HEK293 (cell line): ENCODE data around the gene TRMT1.

Source experiments
- CTCF ChIA-PET: fragments of 350-600 bp; formaldehyde crosslinking; extraction: SDS; loops from one replicate; lab custom pipeline; 2021; ENCODE audit warnings: antibody characterized with exemption; lab: Yijun Ruan, JAX
- POLR2A ChIA-PET: fragments of 300-600 bp; formaldehyde crosslinking; extraction: SDS; loops from one replicate; lab custom pipeline; 2020; ENCODE audit warnings: antibody characterized with exemption, inconsistent platforms; lab: Yijun Ruan, JAX
- H3K27ac ChIP-seq: fragments of 200-500 bp; sonication (Bioruptor generic); 2 replicates; pipeline ENCODE4 v1.5.1; 2014; ENCODE audit warnings: low read depth, low read length, control low read depth, inconsistent platforms; ENCODE audit errors: extremely low read depth
- H3K36me3 ChIP-seq, 2 experiments: fragments of 200-500 bp in 1 of 2; sonication (Bioruptor generic) in 1 of 2; 1 replicate in 1 of 2; 2 replicates in 1 of 2; pipeline ENCODE4 v1.5.1; 2014 to 2017; ENCODE audit warnings: inconsistent platforms in 2 of 2, low read length in 2 of 2; ENCODE audit not compliant: control insufficient read depth in 2 of 2, insufficient read depth in 1 of 2
- H3K4me1 ChIP-seq: fragments of 200-500 bp; sonication (Bioruptor generic); 2 replicates; pipeline ENCODE4 v1.5.1; 2014; ENCODE audit warnings: mild to moderate bottlenecking, low read length, inconsistent platforms; ENCODE audit not compliant: control insufficient read depth, insufficient read depth
- H3K4me3 ChIP-seq: 2 replicates; pipeline ENCODE4 v1.5.1; 2011; ENCODE audit warnings: low read depth, mild to moderate bottlenecking, control low read depth, low read length, moderate library complexity
- H3K9me3 ChIP-seq: fragments of 200-500 bp; sonication (Bioruptor generic); 2 replicates; pipeline ENCODE4 v1.5.1; 2014; ENCODE audit warnings: low read depth, low read length, inconsistent platforms; ENCODE audit not compliant: control insufficient read depth, insufficient read depth
- GLI2 ChIP-seq: fragments of 450-650 bp; formaldehyde crosslinking; IDR thresholded peaks from 2 replicates; pipeline ENCODE4; 2017; ENCODE audit warnings: missing biosample characterization, missing genetic modification characterization, low read depth, borderline replicate concordance
- GLIS1 ChIP-seq: fragments of 450-650 bp; formaldehyde crosslinking; IDR thresholded peaks from 2 replicates; pipeline ENCODE4 v1.5.1; 2016; ENCODE audit warnings: missing biosample characterization, missing genetic modification characterization
- GLIS2 ChIP-seq: fragments of 450-650 bp; formaldehyde crosslinking; IDR thresholded peaks from 2 replicates; pipeline ENCODE4 v1.5.1; 2016; ENCODE audit warnings: missing biosample characterization, missing genetic modification characterization
- HIC1 ChIP-seq: fragments of 450-650 bp; formaldehyde crosslinking; IDR thresholded peaks from 2 replicates; pipeline ENCODE4 v1.5.1; 2016; ENCODE audit warnings: missing biosample characterization, missing genetic modification characterization
- HOXC10 ChIP-seq: sonication (generic); formaldehyde crosslinking; IDR thresholded peaks from 2 replicates; pipeline ENCODE4 v1.8.1; 2023; ENCODE audit warnings: mild to moderate bottlenecking, missing genetic modification reagents
- IKZF3 ChIP-seq: fragments of 450-650 bp; IDR thresholded peaks from 2 replicates; pipeline ENCODE4 v1.5.0; 2018; ENCODE audit warnings: missing biosample characterization, mild to moderate bottlenecking, missing genetic modification characterization, moderate library complexity
- KLF1 ChIP-seq: fragments of 450-650 bp; formaldehyde crosslinking; IDR thresholded peaks from 2 replicates; pipeline ENCODE4 v1.5.1; 2016; ENCODE audit warnings: missing biosample characterization, missing genetic modification characterization
- MYNN ChIP-seq: fragments of 450-650 bp; formaldehyde crosslinking; IDR thresholded peaks from 2 replicates; pipeline ENCODE4 v1.5.1; 2016; ENCODE audit warnings: missing biosample characterization, missing genetic modification characterization, borderline replicate concordance
- OVOL3 ChIP-seq: fragments of 450-650 bp; formaldehyde crosslinking; IDR thresholded peaks from 2 replicates; pipeline ENCODE4 v1.5.1; 2016; ENCODE audit warnings: missing biosample characterization, missing genetic modification characterization
- ZBTB8A ChIP-seq: fragments of 450-650 bp; formaldehyde crosslinking; IDR thresholded peaks from 2 replicates; pipeline ENCODE4 v1.5.1; 2016; ENCODE audit warnings: missing biosample characterization, missing genetic modification characterization
- ZIC2 ChIP-seq: fragments of 450-650 bp; formaldehyde crosslinking; IDR thresholded peaks from 2 replicates; pipeline ENCODE4 v1.5.1; 2016; ENCODE audit warnings: missing biosample characterization, missing genetic modification characterization
- ZNF10 ChIP-seq: fragments of 450-650 bp; formaldehyde crosslinking; IDR thresholded peaks from 2 replicates; pipeline ENCODE4 v1.5.1; 2017; ENCODE audit warnings: missing biosample characterization, missing genetic modification characterization
- ZNF302 ChIP-seq: fragments of 450-650 bp; formaldehyde crosslinking; IDR thresholded peaks from 2 replicates; pipeline ENCODE4 v1.5.1; 2016; ENCODE audit warnings: missing biosample characterization, missing genetic modification characterization, low read depth
- ZNF341 ChIP-seq: fragments of 450-650 bp; formaldehyde crosslinking; IDR thresholded peaks from 2 replicates; pipeline ENCODE4; 2016; ENCODE audit warnings: low read depth, missing biosample characterization, missing genetic modification characterization
- ZNF354C ChIP-seq: fragments of 450-650 bp; formaldehyde crosslinking; IDR thresholded peaks from 2 replicates; pipeline ENCODE4 v1.5.1; 2016; ENCODE audit warnings: missing biosample characterization, missing genetic modification characterization, low read depth, borderline replicate concordance
- ZNF423 ChIP-seq: fragments of 450-650 bp; formaldehyde crosslinking; IDR thresholded peaks from 2 replicates; pipeline ENCODE4 v1.5.1; 2016; ENCODE audit warnings: missing biosample characterization, missing genetic modification characterization
- ZNF600 ChIP-seq: fragments of 450-650 bp; formaldehyde crosslinking; IDR thresholded peaks from 2 replicates; pipeline ENCODE4 v1.5.1; 2016; ENCODE audit warnings: missing biosample characterization, missing genetic modification characterization
- TF ChIP-seq, protein P1 (sequence below): fragments of 450-650 bp; formaldehyde crosslinking; IDR thresholded peaks from 2 replicates; pipeline ENCODE4 v1.5.1; 2017; ENCODE audit warnings: missing biosample characterization, missing genetic modification characterization
- TF ChIP-seq, protein P2 (sequence below): fragments of 450-650 bp; formaldehyde crosslinking; IDR thresholded peaks from 2 replicates; pipeline ENCODE4 v1.5.1; 2016; ENCODE audit warnings: missing biosample characterization, missing genetic modification characterization
- TF ChIP-seq, protein P3 (sequence below): fragments of 450-650 bp; formaldehyde crosslinking; IDR thresholded peaks from 2 replicates; pipeline ENCODE4 v1.5.1; 2016; ENCODE audit warnings: missing biosample characterization, missing genetic modification characterization

TRMT1 gene

DNA sequence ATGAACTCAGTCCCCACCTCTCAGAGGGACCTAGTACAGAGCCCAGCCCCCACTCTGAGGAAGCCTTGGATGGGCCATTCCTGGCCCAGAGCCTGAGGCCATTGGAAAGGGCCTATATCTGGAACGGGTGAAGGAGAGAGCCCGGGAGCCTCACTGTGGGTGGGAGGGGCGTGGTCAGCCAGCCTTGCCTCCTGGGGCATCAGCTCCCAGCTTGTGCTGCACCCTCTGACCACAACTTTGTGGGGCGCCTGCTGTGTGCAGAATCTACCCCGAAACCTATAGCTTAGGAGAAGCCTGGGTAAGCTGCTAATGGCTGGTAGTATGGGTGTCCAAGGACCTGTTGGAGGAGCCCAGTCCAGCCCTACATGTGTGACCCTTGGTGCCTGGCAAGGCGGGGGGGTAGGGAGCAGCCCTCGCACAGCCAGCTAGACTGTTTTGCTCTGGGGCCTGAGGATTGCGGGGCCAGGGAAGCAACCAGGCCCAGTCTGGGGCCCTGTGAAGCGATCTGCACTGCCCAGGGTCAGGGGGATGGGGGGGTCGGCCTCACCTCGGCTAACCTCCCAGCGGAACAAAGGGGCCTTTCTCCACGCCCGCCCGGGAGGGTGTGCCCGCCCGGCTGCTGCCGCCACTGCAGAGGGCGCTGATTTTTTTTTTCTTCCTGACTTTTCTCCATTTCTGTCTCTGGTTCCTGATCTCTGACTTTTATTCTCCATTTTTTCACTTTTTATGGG lies 56.1 kb downstream of the TRMT1 start:
- H3K4me1 ChIP-seq, result peaks cover 29% of the 10 kb centered on the region
- POLR2A ChIA-PET, result interaction anchor here (0.7 to 2.0 kb wide), 5 partner anchors 9 to 92 kb away, joined by 3 to 6 read pairs (median 4); no protein-coding TSS in a partner anchor
- no peak overlapping the region for H3K4me3 ChIP-seq

GRCh38 chr19:13058951-13059660 lies 57.4 kb downstream of the TRMT1 start:
- Histone ChIP-seq H3K9me3 (no peaks in the 10 kb centered on the region), H3K4me3 (no peak overlapping the region), H3K36me3 (no peaks in the 10 kb centered on the region), H3K4me1 (peaks cover 40% of the 10 kb centered on the region), H3K27ac (no peak overlapping the region)
- ChIA-PET POLR2A (no interaction called here), CTCF (interaction anchor here (0.6 to 15.8 kb wide), 15 partner anchors 9 to 338 kb away, joined by 3 to 247 read pairs (median 23); no protein-coding TSS in a partner anchor)
- TF ChIP-seq GLIS1 (tag by site-specific recombination), result peak; percentile 76
- no peak for TF ChIP-seq GLI2 (tag by site-specific recombination)
- TF ChIP-seq, protein P1, sequence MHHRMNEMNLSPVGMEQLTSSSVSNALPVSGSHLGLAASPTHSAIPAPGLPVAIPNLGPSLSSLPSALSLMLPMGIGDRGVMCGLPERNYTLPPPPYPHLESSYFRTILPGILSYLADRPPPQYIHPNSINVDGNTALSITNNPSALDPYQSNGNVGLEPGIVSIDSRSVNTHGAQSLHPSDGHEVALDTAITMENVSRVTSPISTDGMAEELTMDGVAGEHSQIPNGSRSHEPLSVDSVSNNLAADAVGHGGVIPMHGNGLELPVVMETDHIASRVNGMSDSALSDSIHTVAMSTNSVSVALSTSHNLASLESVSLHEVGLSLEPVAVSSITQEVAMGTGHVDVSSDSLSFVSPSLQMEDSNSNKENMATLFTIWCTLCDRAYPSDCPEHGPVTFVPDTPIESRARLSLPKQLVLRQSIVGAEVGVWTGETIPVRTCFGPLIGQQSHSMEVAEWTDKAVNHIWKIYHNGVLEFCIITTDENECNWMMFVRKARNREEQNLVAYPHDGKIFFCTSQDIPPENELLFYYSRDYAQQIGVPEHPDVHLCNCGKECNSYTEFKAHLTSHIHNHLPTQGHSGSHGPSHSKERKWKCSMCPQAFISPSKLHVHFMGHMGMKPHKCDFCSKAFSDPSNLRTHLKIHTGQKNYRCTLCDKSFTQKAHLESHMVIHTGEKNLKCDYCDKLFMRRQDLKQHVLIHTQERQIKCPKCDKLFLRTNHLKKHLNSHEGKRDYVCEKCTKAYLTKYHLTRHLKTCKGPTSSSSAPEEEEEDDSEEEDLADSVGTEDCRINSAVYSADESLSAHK (tag by site-specific recombination), result peak; percentile 68
- TF ChIP-seq ZNF600 (tag by site-specific recombination), result 0 out of 2 replicates have a peak, but pooled peaks have one; percentile 18
- peak; percentile 25; the same call in 1 of the 2 replicates for TF ChIP-seq GLIS2
- peak; percentile 20; the same call in 1 of the 2 replicates for TF ChIP-seq ZNF341 (tag by site-specific recombination)
- no peak for TF ChIP-seq ZNF423
- no peak for TF ChIP-seq ZNF302 (tag by site-specific recombination)
- TF ChIP-seq IKZF3, result peak; percentile 56
- no peak for TF ChIP-seq HOXC10 (CRISPR knock-in tag)

More for the DNA sequence above, 56.1 kb downstream of the TRMT1 start:
- Histone ChIP-seq H3K27ac (no peak overlapping the region), H3K9me3 (no peaks in the 10 kb centered on the region), H3K36me3 (no peaks in the 10 kb centered on the region)
- CTCF ChIA-PET, result interaction anchor here (0.6 to 15.8 kb wide), 21 partner anchors 10 to 178 kb away, joined by 3 to 247 read pairs (median 21); no protein-coding TSS in a partner anchor
- TF ChIP-seq ZNF354C, result no peak
- TF ChIP-seq ZIC2, result peak; percentile 63
- TF ChIP-seq, protein P2, sequence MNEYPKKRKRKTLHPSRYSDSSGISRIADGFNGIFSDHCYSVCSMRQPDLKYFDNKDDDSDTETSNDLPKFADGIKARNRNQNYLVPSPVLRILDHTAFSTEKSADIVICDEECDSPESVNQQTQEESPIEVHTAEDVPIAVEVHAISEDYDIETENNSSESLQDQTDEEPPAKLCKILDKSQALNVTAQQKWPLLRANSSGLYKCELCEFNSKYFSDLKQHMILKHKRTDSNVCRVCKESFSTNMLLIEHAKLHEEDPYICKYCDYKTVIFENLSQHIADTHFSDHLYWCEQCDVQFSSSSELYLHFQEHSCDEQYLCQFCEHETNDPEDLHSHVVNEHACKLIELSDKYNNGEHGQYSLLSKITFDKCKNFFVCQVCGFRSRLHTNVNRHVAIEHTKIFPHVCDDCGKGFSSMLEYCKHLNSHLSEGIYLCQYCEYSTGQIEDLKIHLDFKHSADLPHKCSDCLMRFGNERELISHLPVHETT, result no peak
- no peak for TF ChIP-seq MYNN
- 0 out of 2 replicates have a peak, but pooled peaks have one; percentile 36 for TF ChIP-seq ZBTB8A (tag by site-specific recombination)
- TF ChIP-seq, protein P3, sequence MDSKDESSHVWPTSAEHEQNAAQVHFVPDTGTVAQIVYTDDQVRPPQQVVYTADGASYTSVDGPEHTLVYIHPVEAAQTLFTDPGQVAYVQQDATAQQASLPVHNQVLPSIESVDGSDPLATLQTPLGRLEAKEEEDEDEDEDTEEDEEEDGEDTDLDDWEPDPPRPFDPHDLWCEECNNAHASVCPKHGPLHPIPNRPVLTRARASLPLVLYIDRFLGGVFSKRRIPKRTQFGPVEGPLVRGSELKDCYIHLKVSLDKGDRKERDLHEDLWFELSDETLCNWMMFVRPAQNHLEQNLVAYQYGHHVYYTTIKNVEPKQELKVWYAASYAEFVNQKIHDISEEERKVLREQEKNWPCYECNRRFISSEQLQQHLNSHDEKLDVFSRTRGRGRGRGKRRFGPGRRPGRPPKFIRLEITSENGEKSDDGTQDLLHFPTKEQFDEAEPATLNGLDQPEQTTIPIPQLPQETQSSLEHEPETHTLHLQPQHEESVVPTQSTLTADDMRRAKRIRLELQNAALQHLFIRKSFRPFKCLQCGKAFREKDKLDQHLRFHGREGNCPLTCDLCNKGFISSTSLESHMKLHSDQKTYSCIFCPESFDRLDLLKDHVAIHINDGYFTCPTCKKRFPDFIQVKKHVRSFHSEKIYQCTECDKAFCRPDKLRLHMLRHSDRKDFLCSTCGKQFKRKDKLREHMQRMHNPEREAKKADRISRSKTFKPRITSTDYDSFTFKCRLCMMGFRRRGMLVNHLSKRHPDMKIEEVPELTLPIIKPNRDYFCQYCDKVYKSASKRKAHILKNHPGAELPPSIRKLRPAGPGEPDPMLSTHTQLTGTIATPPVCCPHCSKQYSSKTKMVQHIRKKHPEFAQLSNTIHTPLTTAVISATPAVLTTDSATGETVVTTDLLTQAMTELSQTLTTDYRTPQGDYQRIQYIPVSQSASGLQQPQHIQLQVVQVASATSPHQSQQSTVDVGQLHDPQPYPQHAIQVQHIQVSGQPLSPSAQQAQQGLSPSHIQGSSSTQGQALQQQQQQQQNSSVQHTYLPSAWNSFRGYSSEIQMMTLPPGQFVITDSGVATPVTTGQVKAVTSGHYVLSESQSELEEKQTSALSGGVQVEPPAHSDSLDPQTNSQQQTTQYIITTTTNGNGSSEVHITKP (tag by site-specific recombination), result peak; percentile 52
- TF ChIP-seq KLF1, result peak; percentile 90
- no peak for TF ChIP-seq OVOL3 (tag by site-specific recombination)
- TF ChIP-seq IKZF3, result no peak
- TF ChIP-seq HIC1 (tag by site-specific recombination), result no peak
- TF ChIP-seq ZNF423, result 0 out of 2 replicates have a peak, but pooled peaks have one; percentile 28
- no peak for TF ChIP-seq ZNF10 (tag by site-specific recombination)
- TF ChIP-seq GLIS1 (tag by site-specific recombination), result peak; percentile 59
